NCI-H2107 treated with DMSO at 0.1 percent for 48 hours (cell line): ENCODE data around the gene ATP2A3.

Source experiments
- DNase-seq: peaks from one replicate; lab custom pipeline; 2025; ENCODE audit not compliant: unreplicated experiment; lab: John Stamatoyannopoulos, UW

ATP2A3 gene

DNA sequence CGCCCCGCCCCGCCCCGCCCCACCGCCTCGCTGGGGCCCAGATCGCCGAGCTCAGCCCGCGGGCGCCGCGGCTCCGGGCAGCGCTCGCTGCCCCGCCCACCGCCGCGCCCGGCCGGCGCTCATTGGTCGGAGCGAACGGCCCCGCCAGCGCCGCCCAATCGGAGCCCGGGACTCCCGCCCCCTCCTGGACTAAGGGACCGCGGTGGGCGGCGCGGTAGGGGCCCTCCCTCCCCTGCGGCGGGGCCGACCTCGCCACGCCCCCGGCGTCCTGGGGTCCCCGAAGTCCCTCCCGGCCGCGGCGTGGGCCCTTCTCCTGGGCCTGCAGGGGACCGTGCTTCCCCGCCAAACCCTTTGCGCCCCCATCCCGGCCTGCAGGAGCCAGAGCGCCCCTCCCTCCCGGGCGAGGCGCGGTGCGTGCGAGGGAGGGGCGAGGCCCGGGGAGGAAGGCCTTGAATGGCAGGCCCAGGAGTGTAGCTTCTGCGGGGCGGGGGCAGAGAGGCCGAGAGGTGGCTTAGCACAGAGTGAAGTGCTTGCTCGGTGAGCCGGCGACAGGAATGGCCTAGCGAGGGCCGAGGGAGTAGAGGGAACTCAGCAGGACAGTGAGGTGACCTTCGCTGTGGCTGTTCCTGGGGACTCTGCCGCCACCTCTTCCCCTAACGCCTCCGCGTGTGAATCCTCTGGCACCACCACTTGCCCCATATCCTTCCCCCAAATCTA is 71.1 kb downstream of the ATP2A3 start, which contains the start of gene CAMKK1:
Gene CAMKK1 (minus strand): TSS at position 51 of the 717 bp plus-strand sequence. CDS start 7,366 bp downstream, outside the sequence.
- peak; percentile 24 for DNase-seq

DNA sequence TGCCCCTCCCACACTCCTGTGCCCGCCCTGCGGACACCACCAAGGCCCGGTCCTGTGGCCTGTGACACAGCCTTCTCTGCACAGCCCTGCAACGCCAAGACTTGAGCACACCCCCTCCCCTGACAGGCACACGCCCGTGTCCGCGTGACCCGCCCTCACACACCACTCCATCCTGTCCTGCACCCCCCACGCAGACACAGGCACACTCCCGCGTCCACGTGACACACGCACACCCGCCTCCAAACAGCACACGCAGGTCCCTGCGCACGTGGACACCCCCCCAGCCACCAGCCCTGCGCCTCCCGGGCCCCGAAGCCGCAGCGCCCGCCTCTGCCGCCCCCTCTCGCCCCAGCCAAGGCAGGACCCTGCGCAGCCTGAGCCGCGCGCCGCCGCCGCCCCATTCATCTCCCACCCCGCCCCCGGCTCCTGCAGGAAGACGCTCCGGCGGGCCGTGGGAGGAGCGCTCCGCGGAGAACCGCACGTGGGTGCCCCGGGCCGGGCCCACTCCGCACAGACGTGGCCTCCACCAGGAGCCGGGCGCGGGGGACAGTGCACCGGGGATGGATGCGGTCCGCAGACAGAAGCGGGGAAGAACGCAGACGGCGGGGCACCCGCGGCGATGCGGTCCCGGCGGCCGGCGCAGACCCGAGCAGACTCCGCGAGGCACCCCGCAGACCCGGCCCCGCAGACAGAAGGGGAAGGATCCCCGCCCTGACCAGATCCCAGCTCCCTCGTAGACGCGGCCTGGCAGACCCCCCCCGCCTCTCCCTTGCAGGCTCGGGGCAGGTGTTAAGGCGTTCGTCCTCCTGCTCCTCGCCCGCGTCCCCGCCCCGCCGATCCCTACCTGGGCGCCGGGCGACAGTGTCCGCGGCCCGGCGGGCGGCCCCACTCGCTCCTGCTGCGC is 71.9 kb downstream of the ATP2A3 start:
- no peak for DNase-seq

DNA sequence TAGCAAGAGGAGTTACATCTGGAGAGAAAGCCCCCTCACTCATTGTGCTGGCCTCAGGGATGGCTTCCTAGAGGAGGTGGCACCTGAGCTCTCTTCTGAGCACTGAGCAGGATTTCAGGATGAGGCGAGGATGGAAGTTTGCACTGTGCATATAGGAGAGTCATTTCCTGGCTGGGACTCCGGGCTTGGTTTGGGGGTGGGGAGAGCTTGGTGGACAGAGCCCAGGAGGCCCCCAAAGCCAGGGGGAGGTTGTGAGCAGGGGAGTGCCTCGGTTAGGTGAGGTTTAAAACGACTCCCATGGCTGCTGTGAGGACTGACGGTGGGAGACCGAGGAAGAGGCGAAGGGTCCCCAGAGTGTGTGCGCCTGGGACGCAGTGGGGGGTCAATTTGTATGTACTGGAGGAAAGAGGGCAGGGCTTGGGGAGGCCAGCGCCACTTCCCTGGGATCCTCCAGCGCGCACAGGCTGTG is 72.6 kb downstream of the ATP2A3 start:
- no peak for DNase-seq

DNA sequence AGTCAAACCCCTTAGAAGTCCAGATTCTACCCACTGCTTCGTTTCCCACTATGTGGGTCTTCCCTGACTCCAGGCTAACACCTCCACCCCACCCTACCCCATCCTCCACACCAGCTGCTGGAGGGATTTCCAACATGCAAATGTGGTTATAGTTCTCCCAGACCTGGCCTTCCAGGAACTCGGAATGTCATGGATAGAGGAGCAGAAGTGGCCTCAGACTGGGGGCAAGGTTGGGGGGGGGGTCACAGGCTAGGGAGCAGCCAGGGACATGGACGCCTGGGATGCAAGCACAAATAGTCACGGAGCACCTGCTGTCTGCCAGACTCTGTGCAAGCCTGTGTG is 73.4 kb downstream of the ATP2A3 start:
- DNase-seq: no peak

DNA sequence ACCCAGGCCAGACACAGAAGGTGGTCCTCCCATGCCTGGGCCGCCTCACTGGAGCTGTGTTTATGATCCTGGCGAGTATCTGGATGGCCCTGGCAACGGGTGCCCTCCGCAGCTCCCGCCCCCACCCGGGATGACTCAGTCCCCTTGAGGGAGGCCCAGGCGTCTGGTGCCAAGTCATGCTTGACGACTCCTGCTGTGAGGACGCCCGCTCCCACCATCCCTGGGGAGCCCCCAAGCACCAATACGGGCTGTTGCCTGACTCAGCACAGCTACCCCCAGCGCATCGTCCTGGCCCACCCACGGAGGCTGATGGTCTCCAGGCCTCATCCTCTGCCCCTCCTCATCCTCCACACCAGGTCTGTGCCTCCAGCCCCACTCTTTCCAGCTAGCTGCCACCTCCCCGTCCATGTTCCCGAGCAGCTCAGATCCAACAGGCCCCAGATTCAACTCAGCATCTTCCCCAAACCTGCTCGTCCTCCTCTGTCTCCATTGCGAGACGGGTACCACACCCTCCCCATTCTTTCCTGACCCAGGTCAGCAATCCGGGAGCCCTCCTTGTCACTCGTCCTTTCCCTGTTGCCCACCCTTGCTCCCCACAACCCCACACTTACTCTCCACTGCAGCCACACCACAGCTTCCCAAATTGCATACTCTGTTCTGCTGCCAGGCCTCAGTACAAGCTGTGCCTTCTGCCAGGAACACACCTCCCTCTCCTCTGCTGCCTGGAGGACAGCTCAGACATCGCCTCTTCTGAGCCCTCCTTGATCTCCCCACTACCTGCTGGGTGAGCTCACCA is 74.0 kb downstream of the ATP2A3 start:
- DNase-seq: peak; percentile 47

DNA sequence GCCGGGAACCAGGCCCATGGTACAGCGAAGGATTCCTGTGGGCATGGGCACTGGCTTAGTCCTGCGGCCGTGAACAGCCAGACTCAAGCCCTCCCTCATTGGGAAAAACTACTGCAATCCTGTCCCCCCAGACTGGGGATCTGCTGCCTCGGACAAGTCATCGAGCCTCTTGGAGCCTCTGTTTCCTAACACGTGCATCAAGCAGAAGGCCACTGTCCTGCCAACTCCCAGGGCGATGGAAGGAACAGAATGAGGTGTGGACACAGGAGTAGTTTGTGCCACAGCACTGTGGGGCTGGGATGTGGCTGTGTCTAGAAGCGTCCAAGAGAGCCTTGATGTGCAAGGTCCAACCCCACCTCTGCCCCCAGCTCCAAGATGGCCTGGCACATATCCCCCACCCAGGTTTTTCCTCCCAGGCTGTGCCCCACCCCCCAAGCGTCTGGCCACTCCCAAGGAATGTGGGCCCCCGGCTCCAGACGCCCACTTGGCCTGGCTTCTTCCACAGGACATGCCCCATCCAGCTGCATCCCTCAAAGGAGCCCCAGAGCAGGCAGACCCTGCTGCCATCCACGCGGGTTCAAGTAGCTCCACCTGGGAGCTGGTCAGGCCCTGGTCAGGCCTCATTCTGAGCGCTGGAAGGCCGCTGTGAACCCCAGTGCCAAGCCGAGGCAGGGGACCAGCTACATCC is 74.8 kb downstream of the ATP2A3 start:
- DNase-seq: no peak

DNA sequence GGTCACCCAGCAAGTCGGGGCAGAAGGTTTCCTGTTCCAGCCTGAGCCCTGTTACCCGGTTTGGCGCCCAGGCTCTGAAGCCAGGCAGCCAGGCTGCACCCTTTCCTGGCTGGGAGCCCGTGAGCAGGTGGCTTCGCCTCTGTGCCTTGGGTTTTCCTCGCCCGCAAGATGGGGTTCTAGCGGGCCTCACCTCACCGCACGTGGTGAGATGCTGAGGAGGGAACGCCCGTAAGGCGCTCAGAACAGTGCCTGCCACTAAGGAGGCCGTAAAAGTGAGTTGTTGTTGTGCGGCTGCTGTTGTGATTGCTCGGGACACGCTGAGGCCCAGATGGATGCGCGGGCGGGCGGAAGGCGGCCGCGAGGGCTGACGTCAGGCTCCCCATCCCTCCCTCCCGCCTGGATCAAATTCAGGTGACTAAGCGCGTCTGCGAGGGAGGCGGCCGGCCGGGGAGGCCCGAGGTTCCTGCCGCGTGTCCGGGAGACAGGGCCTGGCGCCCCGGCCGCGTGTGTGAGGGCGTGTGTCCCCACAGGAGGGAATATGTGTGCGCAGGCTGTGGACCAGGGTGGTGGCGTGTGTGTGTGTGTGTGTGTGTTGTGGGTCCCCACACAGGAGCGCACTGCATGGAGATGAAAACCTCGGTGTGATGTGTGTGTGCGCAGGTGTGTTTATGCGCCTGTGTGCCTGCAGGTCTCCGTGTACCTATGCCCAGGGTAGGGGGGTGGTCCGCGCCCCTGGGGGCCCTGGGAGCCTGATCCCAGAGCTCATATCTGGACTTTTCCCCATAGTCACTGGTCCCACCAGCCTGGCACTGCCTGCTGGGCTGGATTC is 75.7 kb downstream of the ATP2A3 start:
- peak; percentile 79 for DNase-seq

DNA sequence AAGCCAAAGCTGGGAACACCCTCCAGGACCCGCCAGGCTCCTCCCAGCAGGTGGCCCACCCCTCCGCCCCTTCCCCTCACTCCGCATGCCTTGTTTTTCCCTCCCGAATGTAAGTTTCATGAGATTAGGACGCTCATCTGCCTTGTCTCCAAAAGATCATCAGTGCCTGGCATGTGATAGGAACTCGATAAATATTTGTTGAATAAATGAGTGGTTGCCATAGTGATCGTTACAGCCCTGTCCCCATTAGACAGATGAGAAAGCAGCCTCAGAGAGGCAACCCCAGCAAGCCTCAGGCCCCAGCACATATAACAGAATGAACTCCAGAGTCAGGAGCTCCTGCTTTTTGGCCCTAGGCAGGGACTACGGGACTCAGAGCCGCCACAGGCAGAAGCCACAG is 76.4 kb downstream of the ATP2A3 start:
- DNase-seq: no peak

DNA sequence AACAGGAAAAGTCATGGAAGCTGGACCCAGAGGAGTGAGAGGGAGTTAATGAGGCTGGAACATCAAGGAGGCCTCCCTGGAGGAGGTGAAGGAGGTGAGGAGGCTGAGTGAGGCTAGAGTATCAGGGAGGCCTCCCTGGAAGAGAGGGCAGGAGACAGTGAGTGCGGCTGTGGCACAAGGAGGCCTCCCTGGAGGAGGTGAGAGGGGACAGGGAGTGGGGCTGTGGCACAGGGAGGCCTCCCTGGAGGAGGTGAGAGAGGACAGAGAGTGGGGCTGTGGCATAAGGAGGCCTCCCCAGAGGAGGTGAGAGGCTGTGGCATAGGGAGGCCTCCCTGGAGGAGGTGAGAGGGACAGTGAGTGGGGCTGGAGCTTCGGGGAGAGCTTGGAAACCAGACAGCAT is 76.8 kb downstream of the ATP2A3 start:
- no peak for DNase-seq

DNA sequence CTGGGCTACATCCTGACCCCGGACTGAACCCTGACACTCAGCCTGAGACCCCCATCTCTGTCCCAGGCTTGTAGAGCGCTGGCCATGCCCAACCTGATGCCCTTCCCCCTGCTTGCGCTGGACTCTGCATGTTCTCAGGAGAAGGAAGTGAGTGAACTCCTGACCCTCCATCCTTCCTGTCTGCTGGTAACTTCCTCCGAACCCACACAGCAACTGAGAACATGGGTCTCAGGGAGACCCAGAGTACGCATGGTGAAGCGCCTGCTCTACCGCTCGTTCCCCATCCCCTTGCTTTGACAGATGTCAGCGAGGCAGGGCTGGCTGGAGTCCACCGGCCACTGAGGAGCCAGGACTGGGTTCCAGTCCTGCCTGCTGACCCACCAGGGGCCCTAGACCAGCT is 77.5 kb downstream of the ATP2A3 start:
- DNase-seq: no peak

DNA sequence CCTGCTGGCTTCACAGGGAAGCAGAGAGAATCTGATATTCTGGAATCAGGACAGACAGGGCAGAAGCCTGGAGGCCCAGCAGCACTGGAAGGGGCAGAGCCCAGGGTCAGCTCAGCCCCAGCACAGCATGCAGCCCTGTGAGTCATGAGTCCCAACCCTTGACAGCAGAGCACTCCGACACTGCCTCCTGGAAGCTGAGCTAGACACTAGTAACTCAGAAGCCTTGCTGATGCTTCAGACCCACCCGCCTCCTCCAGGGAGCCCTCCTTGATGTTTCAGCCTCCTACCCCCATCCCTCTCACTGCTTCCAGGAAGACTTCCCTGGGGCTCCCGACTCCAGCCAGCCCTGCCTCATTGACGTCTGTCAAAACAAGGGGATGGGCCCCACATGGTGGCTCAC is 78.3 kb downstream of the ATP2A3 start:
- DNase-seq: no peak

DNA sequence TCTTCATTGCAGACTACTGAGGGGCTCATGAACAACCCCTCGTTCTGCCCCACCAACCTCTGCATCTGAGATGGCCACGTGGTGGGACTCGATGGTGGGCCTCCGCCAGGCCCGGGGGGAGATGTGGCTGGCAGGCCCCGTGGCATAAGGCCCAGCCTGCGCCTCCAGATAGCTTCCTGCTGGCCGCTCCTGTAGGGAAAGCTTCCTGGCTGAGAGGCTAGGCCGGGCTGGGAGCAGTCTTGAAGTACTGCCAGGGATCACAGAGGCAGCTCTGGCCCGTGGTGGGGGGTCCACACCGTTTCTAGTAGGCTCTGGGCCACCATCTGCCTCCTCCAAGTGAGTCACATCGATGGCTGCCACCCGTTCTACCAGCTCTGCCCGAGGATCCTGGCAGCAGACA is 79.0 kb downstream of the ATP2A3 start:
- no peak for DNase-seq

DNA sequence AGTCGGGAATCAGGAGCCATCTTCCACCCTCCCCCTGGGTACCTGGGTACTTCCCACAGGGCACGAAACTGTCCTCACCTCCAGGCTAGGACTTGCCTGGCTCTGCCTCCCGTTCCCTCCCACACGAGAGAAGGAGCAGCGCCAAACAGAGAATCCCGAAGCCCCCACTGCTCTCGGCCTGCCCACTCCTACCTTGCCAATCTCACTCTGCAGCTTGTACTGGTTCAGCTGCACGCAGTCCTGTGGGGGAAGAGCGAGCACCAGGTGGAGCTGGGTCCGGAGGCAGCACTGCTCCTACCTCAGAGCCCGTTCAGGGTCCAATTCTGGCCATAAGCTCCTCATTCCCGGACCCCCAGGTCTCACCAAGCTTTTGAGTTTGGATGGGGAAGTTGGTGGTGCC is 80.0 kb downstream of the ATP2A3 start:
- no peak for DNase-seq

DNA sequence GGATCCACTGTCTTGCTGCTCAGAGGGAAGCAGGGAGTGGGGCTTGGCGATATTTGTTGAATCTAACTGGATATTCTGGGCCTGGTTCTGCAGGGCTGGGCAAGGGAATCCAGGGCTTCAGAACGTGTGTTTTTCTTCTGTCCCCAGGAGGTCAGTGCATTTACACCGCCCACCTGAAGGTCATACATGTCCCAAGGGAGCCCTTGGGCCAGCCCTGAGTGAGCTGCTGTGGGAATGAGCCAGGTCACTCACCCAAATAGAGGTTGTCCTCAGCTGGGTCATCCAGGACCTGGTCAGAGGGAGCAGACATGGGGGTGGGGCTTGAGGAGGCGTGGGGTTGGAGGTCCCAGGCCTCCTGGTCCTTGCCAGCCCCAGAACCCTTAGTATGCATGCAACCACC is 82.0 kb downstream of the ATP2A3 start:
- no peak for DNase-seq

DNA sequence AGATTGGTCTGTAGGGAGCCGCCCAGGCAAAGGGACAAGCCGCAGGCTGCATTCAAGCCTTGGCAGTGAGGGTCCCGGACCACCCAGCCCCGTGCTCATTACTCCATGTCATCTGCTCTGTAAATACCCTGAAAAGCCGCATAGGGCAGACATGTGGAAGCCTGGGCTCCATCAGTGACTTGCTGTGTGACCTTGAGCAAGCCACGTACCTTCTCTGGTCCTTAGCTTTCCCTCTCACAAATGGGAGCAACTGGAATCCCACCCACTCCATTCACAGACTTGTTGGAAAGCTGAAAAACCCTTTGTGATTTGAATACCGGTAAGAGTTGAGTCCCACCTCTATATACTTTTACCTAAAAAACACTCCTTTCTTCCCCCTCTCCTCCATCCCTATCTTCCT is 83.3 kb downstream of the ATP2A3 start:
- DNase-seq: no peak

DNA sequence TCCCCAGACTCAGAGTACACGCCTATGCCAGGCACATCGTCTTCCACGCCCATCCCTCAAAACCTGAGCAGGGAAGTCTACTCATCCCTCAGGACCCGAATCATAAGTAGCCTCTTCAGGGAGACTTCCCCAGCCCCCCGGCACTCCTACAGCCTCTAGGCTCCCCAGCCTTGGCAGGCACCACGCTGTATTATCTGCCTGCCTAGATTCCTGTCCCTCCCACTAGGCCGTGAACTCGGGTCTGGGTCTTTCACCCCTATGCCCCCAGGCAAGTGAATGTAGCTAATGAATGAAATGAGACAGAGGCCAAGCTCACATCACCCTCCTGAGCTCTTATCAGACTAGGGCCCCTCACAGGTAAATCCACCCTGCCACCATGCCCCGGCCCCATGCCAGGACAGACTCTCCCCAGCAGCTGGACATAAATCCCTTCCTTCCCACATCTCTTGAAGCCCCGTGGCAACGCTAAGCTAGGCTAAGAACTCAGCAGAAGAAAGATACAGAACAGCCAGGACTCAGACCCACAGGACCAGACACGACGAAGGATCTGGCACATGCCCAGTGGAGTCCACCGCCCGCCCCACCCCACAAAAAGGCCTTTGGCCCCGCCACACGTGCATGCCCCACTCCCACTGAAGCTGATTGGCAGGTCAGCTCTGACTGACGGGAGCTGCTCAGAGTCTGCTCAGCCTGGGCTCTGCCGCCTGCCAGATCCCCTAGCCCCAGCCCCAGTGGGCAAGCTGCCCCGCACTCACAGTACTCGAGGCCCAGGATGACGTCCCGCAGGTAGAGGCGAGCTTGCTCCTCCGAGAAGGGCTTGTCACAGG is 84.4 kb downstream of the ATP2A3 start:
- DNase-seq: no peak

DNA sequence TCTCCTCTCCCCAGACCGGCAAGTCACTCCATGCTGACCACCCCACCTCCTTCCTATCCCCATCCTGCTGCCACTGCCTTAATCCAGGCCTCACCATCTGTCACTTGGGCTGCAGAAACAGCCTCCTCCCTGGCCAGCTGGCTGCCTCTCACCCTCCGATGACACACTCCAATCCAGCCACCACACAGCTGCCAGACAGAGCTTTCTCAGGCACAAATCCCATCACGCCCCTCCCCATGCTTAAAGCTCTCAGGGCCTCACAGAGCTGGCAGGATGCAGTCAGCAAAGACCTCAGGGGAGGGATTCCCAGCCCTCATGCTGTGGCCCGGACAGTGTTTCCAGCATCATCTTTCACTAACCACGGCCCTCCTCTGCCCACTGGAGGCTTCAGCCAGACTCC is 85.1 kb downstream of the ATP2A3 start:
- DNase-seq: peak; percentile 58

DNA sequence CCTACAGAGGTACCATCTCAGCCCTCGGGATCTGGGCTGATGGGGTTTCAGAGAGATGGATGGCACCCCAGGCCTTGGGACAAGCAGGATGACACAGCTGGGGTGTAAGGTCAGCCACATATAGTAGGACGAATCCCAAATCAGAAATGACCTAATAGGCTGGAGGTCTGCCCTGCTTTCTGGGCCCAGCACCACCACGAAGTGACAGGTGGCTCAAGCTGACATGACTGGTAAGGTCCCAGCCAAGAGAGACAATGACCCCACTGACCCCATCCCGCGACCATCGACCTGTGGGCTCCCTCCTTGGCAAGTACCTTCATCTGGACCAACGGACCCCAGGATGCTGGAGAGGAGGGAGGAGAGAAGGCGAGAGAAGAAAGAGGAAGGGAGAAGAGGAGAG is 87.0 kb downstream of the ATP2A3 start:
- DNase-seq: no peak

DNA sequence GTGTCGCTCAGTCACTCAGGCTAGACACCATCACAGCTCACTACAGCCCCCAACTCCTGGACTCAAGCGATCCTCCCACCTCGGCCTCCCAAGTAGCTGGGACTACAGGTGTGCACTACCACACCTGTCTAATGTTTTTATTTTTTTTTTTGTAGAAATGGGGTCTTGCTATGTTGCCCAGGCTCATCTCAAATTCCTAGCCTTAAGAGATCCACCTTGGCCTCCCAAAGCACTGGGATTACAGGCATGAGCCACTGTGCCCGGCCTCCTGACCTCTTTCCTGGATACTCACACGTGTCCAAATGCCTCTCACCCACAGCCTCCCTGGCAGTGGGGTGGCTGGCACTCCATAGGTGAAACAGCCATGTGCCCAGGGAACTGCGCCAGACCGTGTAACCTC is 88.9 kb downstream of the ATP2A3 start:
- no peak for DNase-seq
